Stimulated activated CD4-positive, alpha-beta T cell treated with anti-CD3 and anti-CD28 coated beads, Interleukin-12 subunit alpha, Interleukin-12 subunit beta, amount 100 ng/mL, for 48 hours (primary cell): Measurements from ENCODE around the gene SPSB1.

Source experiments
- DNase-seq, 3 donors: peaks; one replicate each; pipeline ENCODE4 v3.0.0-alpha.2; 2020; ENCODE audit warnings: low read depth in 2 of 3, low spot score in 1 of 3

The SPSB1 gene

DNA sequence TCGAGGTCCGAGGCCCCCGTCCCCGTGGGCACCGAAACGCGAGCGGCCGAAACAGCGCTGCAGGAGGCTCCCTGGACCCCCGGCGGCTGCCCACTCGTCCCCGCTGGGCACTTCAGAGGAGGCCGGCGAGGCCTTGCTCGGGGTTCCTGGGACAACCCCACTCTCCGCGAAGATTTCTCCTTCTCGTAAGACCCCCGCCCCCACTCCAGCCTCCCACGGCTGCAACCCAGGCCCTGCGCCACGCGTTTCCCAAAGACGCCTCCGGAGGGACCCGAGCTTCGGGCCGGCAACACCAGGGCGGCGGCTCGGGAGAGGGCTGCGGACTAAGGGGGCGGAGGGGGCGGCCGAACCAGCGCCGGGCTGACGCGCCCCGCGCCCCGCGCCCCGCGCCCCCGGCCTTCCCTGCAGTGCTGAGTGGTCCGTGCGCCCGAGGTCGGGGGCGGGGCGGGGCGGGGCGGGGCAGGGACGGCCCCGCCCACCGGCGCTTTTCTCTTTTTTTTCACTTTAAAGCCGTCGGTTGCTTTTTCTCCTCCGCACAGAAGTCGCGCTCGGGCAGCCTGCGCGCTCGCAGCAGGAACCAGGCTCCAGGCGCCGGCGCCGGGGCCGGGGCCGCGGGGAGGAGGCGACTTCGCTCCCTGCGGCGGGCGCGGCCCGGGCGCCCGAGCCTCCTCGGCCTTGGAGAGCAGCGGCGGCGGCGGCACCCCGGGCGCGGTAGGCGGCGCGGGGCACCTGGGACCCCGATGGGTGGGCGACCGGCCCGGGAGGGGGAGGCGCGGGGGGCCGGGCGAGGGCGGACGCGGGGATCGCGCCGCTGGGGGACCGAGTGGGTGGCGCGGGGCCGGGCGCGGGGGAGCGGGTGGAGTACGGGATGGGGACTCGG, at the start of gene SPSB1:
Gene SPSB1, plus strand, starts transcription at position 534 of the 880 bp plus-strand sequence. CDS start 62,998 bp downstream, outside the sequence.
- peak in 1 of 3 donors; percentile 41 for DNase-seq

GRCh38 chr1:9243066-9243739, 49.5 kb upstream of the SPSB1 start:
- DNase-seq = no peak

GRCh38 chr1:9244501-9245229, 48.0 kb upstream of the SPSB1 start:
- DNase-seq = no peak

- DNase-seq = no peak
These were observed 47.5 kb upstream of the SPSB1 start for GRCh38 chr1:9245230-9245619.

- DNase-seq = no peak
These were observed 47.0 kb upstream of the SPSB1 start for GRCh38 chr1:9245661-9246060.

DNA sequence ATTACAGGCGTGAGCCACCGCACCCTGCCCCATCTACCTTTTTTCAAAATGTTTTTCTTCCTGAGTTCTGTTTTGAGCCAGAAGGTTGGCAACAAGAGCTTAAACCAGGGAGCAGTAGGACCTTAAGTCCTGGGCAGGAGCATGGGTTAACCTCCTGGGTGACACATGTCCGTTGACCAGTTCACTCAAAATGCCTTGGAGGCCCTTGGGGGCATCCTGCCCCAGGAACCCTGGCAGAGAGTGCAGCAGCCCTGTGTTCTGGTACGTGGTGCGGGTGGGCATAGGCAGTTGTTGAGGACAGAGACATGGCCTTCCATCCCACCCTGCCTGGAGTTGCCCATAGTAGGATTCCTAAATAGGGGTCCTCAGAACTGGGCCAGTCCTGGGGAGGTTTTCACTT, 46.5 kb upstream of the SPSB1 start:
- DNase-seq = no peak

DNA sequence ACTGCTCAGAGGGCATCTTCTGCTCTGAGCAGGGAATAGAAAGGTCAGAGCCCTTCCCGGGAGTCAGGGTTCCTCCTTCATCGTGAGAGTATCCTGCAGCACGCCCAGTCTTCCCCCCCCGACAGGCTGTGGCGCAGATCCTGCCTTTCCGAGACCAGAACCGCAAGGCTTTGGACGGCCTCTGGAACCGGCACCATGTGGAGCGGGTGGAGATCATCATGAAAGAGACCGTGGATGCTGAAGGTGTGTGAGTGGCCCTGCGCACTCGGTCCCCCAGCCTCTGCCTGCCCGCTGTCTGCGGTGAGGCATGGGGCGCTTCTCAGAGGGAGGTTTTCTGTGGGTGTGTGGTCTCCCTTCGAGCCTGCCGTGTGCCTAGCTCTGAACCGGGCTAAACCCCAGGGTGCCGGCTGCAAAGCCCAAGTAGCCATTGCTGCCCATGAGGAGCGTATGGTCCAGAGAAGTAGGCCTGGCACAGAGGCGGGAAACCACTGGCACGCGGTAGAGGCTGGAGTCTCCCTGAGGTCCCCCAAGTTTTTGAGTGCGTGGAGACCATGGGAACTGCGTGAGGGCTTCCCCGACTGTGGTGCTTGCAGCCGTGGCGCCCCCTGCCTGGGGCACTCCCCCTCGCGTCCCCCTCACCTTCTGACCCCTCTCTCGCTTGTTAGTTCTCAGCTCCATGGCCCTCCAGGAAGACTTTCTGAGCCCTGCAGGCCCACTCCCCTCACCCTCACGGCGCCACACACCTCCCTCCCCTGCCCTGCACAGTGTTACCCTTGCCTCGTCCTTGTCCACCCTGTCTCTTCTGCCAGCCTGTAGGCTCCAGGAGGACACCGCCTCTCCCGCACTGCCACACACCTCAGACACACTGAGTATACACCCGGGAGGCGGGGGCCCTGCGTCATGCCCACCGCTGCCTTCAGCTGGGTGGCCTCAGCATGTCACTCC, 45.6 kb upstream of the SPSB1 start:
- DNase-seq = no peak

DNA sequence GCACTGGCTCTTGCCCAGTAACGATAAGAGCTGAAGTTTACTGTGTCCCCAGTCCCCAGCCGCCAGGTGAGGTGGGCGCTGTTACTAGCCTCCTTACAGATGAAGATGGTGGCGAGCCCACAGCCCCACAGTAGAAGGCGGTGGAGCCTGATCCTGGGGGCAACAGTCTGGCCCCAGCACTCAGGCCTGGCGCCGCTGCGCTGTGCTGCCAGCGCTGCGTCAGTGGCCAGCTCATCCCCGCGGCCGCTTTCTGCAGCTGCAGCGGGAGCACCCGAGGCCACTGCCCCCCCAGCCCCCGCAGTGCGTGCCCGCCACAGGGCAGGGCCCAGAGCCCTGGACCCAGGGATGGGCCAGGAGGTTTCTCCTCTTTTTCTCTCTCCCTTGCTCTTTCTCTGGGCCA, 44.8 kb upstream of the SPSB1 start:
- DNase-seq = no peak

- DNase-seq = no peak
These were observed 44.1 kb upstream of the SPSB1 start for GRCh38 chr1:9248341-9249262.

GRCh38 chr1:9249263-9249533, 43.5 kb upstream of the SPSB1 start:
- DNase-seq = no peak

DNA sequence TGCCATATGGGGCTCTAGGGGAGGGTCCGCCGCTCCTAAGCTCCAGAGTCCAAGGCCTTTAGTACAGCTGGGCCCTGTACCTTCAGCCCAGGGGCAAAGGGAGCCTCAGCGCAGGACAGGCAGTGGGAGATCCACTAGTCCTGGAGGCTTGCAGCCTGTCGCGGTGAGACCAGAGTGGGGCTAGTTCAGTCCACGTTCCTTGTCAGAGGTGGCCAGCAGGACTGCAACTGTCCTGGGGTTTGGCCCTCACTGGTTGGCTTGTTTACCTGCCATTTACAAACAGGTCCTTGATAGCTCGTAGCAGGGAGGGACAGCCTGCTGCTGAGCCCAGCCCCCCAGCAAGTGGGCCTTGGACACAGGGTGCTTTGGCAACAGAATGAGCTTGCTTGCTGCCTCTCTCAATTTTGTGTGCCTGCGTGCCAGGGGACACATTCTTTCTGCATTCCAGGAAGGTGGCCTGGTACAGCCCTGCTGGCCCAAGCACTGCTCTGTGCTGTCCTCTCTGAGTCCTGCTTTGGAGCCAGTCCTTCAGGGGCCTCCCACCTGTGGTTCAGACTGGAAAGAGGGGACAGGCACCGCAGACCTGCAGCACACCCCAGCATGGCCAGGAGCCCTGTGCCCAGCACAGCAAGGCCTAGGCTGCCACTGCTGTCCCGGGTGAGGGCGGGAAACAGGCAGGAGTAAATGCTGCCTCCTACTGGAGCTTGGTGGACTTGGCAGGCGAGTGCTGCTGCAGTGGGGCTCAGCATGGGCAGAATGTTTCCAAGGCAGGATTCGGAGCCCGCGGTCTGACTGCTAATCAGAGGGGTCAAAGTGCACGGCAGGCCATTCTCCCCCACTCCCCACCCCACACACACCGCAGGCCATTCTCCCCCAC, 42.9 kb upstream of the SPSB1 start:
- peak; percentile 26 to 50 (median 34) for DNase-seq

GRCh38 chr1:9250411-9251381, 42.0 kb upstream of the SPSB1 start:
- no peak for DNase-seq

DNA sequence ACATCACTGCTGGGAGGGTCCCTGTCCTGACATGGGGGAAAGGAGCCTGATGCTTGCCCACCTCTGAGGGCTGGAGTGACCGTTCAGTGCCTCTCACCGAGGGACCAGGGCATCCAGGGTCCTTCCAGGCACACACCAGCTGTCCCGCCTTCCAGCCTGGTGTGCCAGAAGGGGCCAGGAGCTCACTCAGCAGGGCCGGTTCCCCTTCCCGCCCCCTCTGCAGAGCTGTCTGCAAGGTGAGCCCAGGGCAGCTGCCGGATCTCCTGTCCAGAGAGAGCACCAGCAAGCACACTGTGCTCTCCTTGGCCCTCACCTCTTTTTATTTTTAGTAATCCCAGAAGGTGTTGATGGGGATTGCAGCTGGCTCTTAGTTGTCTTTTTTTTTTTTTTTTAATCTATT, 41.2 kb upstream of the SPSB1 start:
- DNase-seq = no peak

GRCh38 chr1:9253004-9253403, 39.7 kb upstream of the SPSB1 start:
- DNase-seq = no peak

- no peak for DNase-seq
These were observed 39.1 kb upstream of the SPSB1 start for GRCh38 chr1:9253453-9254105.

DNA sequence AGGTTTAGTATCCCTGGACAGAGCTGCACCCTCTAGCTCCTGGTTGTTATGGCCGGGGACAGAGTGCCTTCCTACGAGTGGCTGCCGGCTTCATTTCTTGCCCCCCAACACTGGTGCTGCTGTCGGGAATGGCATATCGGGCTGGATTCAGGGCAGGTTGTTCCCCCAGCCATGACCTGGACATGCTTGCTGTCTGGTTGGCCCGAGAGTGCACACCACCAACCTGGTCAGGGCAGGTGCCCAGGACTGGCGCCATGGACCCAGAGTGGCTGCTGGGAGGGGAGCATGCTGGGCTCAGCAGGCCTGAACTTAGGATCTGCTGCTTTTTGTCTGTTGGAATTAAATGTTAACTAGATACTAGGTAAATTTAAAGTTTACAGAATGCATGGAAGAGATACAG, 36.4 kb upstream of the SPSB1 start:
- no peak for DNase-seq

GRCh38 chr1:9257851-9258250, 34.8 kb upstream of the SPSB1 start:
- no peak for DNase-seq
